Measurements from ENCODE around the gene SLC39A9. TPM values are rescaled to one million over a fixed set of nuclear protein-coding genes. Genes with fewer than 3 reads are reported as not detected.

Gene SLC39A9
- total RNA-seq, 1 experiment from 2014 or later: 161 TPM

- DNase-seq: no peak
- Histone ChIP-seq H3K4me3 (ENCODE audit: low read length) (no peak overlapping the region), H4K20me1 (ENCODE audit: insufficient read depth, low read depth, low read length) (no peaks in the 10 kb centered on the region), H3K79me2 (ENCODE audit: low read length) (no peaks in the 10 kb centered on the region), H3K4me1 (ENCODE audit: low read length) (peaks cover 21% of the 10 kb centered on the region), H3K27ac (ENCODE audit: low read length) (no peak overlapping the region), H2AFZ (ENCODE audit: low read length) (peak overlapping the region; percentile 19; the same call in 1 of the 2 replicates), H3K9ac (ENCODE audit: low read length) (0 out of 2 replicates have a peak overlapping the region, but pooled peaks have one; percentile 21), H3K4me2 (ENCODE audit: low read depth, low read length, poor library complexity, severe bottlenecking) (no peak overlapping the region), H3K9me2 (replicated peaks; ENCODE audit: insufficient read depth, low read length) (no peaks in the 10 kb centered on the region), H3K36me3 (ENCODE audit: insufficient read depth, low read length) (no peaks in the 10 kb centered on the region), H3K9me3 (ENCODE audit: low read length) (no peaks in the 10 kb centered on the region), H3K27me3 (ENCODE audit: low read length) (no peaks in the 10 kb centered on the region)
Observed at GRCh38 chr14:69355154-69355597, 43.3 kb upstream of the SLC39A9 start.

GRCh38 chr14:69355607-69356281 is 42.7 kb upstream of the SLC39A9 start:
- H3K4me3 ChIP-seq (ENCODE audit: low read length): no peak overlapping the region
- H4K20me1 ChIP-seq (ENCODE audit: insufficient read depth, low read depth, low read length): no peaks in the 10 kb centered on the region
- H3K79me2 ChIP-seq (ENCODE audit: low read length): no peaks in the 10 kb centered on the region
- H3K9me3 ChIP-seq (ENCODE audit: low read length): no peaks in the 10 kb centered on the region
- H3K27me3 ChIP-seq (ENCODE audit: low read length): no peaks in the 10 kb centered on the region
- no peak overlapping the region for H3K9ac ChIP-seq (ENCODE audit: low read length)
- H3K36me3 ChIP-seq (ENCODE audit: insufficient read depth, low read length): no peaks in the 10 kb centered on the region
- H3K4me2 ChIP-seq (ENCODE audit: low read depth, low read length, poor library complexity, severe bottlenecking): no peak overlapping the region
- peaks cover 27% of the 10 kb centered on the region for H3K4me1 ChIP-seq (ENCODE audit: low read length)
- H2AFZ ChIP-seq (ENCODE audit: low read length): no peak overlapping the region
- no peaks in the 10 kb centered on the region for H3K9me2 ChIP-seq (replicated peaks; ENCODE audit: insufficient read depth, low read length)
- H3K27ac ChIP-seq (ENCODE audit: low read length): no peak overlapping the region
- DNase-seq: no peak

- H3K36me3 ChIP-seq (ENCODE audit: insufficient read depth, low read length): no peaks in the 10 kb centered on the region
- no peaks in the 10 kb centered on the region for H3K9me3 ChIP-seq (ENCODE audit: low read length)
- H3K9ac ChIP-seq (ENCODE audit: low read length): no peak overlapping the region
- H3K27ac ChIP-seq (ENCODE audit: low read length): no peak overlapping the region
- no peak overlapping the region for H3K4me2 ChIP-seq (ENCODE audit: low read depth, low read length, poor library complexity, severe bottlenecking)
- peak overlapping the region; percentile 44; the same call in 1 of the 2 replicates for H2AFZ ChIP-seq (ENCODE audit: low read length)
- H3K9me2 ChIP-seq (replicated peaks; ENCODE audit: insufficient read depth, low read length): no peaks in the 10 kb centered on the region
- no peaks in the 10 kb centered on the region for H3K79me2 ChIP-seq (ENCODE audit: low read length)
- peaks cover 30% of the 10 kb centered on the region for H3K4me1 ChIP-seq (ENCODE audit: low read length)
- DNase-seq: no peak
- H3K27me3 ChIP-seq (ENCODE audit: low read length): no peaks in the 10 kb centered on the region
- no peak overlapping the region for H3K4me3 ChIP-seq (ENCODE audit: low read length)
- no peaks in the 10 kb centered on the region for H4K20me1 ChIP-seq (ENCODE audit: insufficient read depth, low read depth, low read length)
Observed at GRCh38 chr14:69356903-69357543, 41.5 kb upstream of the SLC39A9 start.

GRCh38 chr14:69357544-69358200 is 40.8 kb upstream of the SLC39A9 start:
- no peak for DNase-seq
- Histone ChIP-seq H3K4me1 (ENCODE audit: low read length) (peaks cover 30% of the 10 kb centered on the region), H4K20me1 (ENCODE audit: insufficient read depth, low read depth, low read length) (no peaks in the 10 kb centered on the region), H3K4me3 (ENCODE audit: low read length) (no peak overlapping the region), H3K4me2 (ENCODE audit: low read depth, low read length, poor library complexity, severe bottlenecking) (no peak overlapping the region), H2AFZ (ENCODE audit: low read length) (peak overlapping the region; percentile 44; the same call in 1 of the 2 replicates), H3K9me2 (replicated peaks; ENCODE audit: insufficient read depth, low read length) (no peaks in the 10 kb centered on the region), H3K27me3 (ENCODE audit: low read length) (no peaks in the 10 kb centered on the region), H3K36me3 (ENCODE audit: insufficient read depth, low read length) (no peaks in the 10 kb centered on the region), H3K79me2 (ENCODE audit: low read length) (no peaks in the 10 kb centered on the region), H3K9ac (ENCODE audit: low read length) (no peak overlapping the region), H3K27ac (ENCODE audit: low read length) (no peak overlapping the region), H3K9me3 (ENCODE audit: low read length) (no peaks in the 10 kb centered on the region)

GRCh38 chr14:69358233-69358963 is 40.1 kb upstream of the SLC39A9 start:
- Histone ChIP-seq H3K9me3 (ENCODE audit: low read length) (no peaks in the 10 kb centered on the region), H4K20me1 (ENCODE audit: insufficient read depth, low read depth, low read length) (no peaks in the 10 kb centered on the region), H3K36me3 (ENCODE audit: insufficient read depth, low read length) (no peaks in the 10 kb centered on the region), H3K9ac (ENCODE audit: low read length) (no peak overlapping the region), H3K9me2 (replicated peaks; ENCODE audit: insufficient read depth, low read length) (no peaks in the 10 kb centered on the region), H3K4me1 (ENCODE audit: low read length) (peaks cover 30% of the 10 kb centered on the region), H3K79me2 (ENCODE audit: low read length) (no peaks in the 10 kb centered on the region), H3K27me3 (ENCODE audit: low read length) (no peaks in the 10 kb centered on the region), H3K4me2 (ENCODE audit: low read depth, low read length, poor library complexity, severe bottlenecking) (no peak overlapping the region), H2AFZ (ENCODE audit: low read length) (no peak overlapping the region), H3K27ac (ENCODE audit: low read length) (no peak overlapping the region), H3K4me3 (ENCODE audit: low read length) (no peak overlapping the region)
- DNase-seq: no peak

- H3K9me3 ChIP-seq (ENCODE audit: low read length): no peaks in the 10 kb centered on the region
- H4K20me1 ChIP-seq (ENCODE audit: insufficient read depth, low read depth, low read length): no peaks in the 10 kb centered on the region
- H3K4me2 ChIP-seq (ENCODE audit: low read depth, low read length, poor library complexity, severe bottlenecking): no peak overlapping the region
- no peaks in the 10 kb centered on the region for H3K79me2 ChIP-seq (ENCODE audit: low read length)
- H3K27me3 ChIP-seq (ENCODE audit: low read length): no peaks in the 10 kb centered on the region
- H3K4me3 ChIP-seq (ENCODE audit: low read length): no peak overlapping the region
- H3K4me1 ChIP-seq (ENCODE audit: low read length): peaks cover 33% of the 10 kb centered on the region
- H2AFZ ChIP-seq (ENCODE audit: low read length): no peak overlapping the region
- no peak for DNase-seq
- H3K9me2 ChIP-seq (replicated peaks; ENCODE audit: insufficient read depth, low read length): no peaks in the 10 kb centered on the region
- no peak overlapping the region for H3K27ac ChIP-seq (ENCODE audit: low read length)
- H3K36me3 ChIP-seq (ENCODE audit: insufficient read depth, low read length): no peaks in the 10 kb centered on the region
- H3K9ac ChIP-seq (ENCODE audit: low read length): no peak overlapping the region
Observed at GRCh38 chr14:69358966-69359365, 39.5 kb upstream of the SLC39A9 start.

GRCh38 chr14:69360438-69361108 is 37.9 kb upstream of the SLC39A9 start:
- peaks cover 30% of the 10 kb centered on the region for H3K4me1 ChIP-seq (ENCODE audit: low read length)
- H3K27ac ChIP-seq (ENCODE audit: low read length): no peak overlapping the region
- peak; percentile 88 for DNase-seq
- no peaks in the 10 kb centered on the region for H3K36me3 ChIP-seq (ENCODE audit: insufficient read depth, low read length)
- H2AFZ ChIP-seq (ENCODE audit: low read length): peak overlapping the region; percentile 31; the same call in 1 of the 2 replicates
- H3K9ac ChIP-seq (ENCODE audit: low read length): peak overlapping the region; percentile 34
- H4K20me1 ChIP-seq (ENCODE audit: insufficient read depth, low read depth, low read length): no peaks in the 10 kb centered on the region
- no peaks in the 10 kb centered on the region for H3K27me3 ChIP-seq (ENCODE audit: low read length)
- no peaks in the 10 kb centered on the region for H3K79me2 ChIP-seq (ENCODE audit: low read length)
- H3K9me3 ChIP-seq (ENCODE audit: low read length): no peaks in the 10 kb centered on the region
- H3K4me3 ChIP-seq (ENCODE audit: low read length): no peak overlapping the region
- no peaks in the 10 kb centered on the region for H3K9me2 ChIP-seq (replicated peaks; ENCODE audit: insufficient read depth, low read length)
- H3K4me2 ChIP-seq (ENCODE audit: low read depth, low read length, poor library complexity, severe bottlenecking): peak overlapping the region; percentile 32
